ENCODE measurements around the gene ZMIZ1. TPM values are rescaled to one million over a fixed set of nuclear protein-coding genes. Genes with fewer than 3 reads are reported as not detected.

The ZMIZ1 gene
- total and polyA plus RNA-seq, 2 experiments from 2014 or later = 9.2 to 30.9 TPM

GRCh38 chr10:79048639-79049550, 19.9 kb upstream of the ZMIZ1 start:
- ATAC-seq (no peak), DNase-seq (ENCODE audit: low spot score) (no peak)
- Histone ChIP-seq H3K27ac (ENCODE audit: low read depth) (no peak overlapping the region), H4K20me1 (replicated peaks; ENCODE audit: insufficient read depth) (no peaks in the 10 kb centered on the region), H2AFZ (no peak overlapping the region), H3K9me2 (ENCODE audit: insufficient read depth) (no peaks in the 10 kb centered on the region), H3F3A (replicated peaks; ENCODE audit: low read depth) (no peaks in the 10 kb centered on the region), H3K4me1 (ENCODE audit: insufficient read depth) (peaks cover 16% of the 10 kb centered on the region), H3K36me3 (ENCODE audit: insufficient read depth) (no peaks in the 10 kb centered on the region), H3K4me3 (no peak overlapping the region), H3K27me3 (ENCODE audit: insufficient read depth) (no peaks in the 10 kb centered on the region), H3K79me2 (replicated peaks; ENCODE audit: insufficient read depth) (no peaks in the 10 kb centered on the region), H3K4me2 (no peak overlapping the region)
- no peak overlapping the region for H3K4me3 Mint-ChIP-seq
- peaks cover 15% of the 10 kb centered on the region for H3K27me3 Mint-ChIP-seq (ENCODE audit: insufficient read depth, low read depth, poor library complexity)
- no peaks in the 10 kb centered on the region for H3K9me3 Mint-ChIP-seq
- peaks cover 43% of the 10 kb centered on the region for H3K4me1 Mint-ChIP-seq
- no peaks in the 10 kb centered on the region for H3K36me3 Mint-ChIP-seq (ENCODE audit: low read depth)
- no peak for TF ChIP-seq POLR2AphosphoS5 (IDR thresholded peaks at IDR 0.05; ENCODE audit: low read depth)
- TF ChIP-seq, protein P1, sequence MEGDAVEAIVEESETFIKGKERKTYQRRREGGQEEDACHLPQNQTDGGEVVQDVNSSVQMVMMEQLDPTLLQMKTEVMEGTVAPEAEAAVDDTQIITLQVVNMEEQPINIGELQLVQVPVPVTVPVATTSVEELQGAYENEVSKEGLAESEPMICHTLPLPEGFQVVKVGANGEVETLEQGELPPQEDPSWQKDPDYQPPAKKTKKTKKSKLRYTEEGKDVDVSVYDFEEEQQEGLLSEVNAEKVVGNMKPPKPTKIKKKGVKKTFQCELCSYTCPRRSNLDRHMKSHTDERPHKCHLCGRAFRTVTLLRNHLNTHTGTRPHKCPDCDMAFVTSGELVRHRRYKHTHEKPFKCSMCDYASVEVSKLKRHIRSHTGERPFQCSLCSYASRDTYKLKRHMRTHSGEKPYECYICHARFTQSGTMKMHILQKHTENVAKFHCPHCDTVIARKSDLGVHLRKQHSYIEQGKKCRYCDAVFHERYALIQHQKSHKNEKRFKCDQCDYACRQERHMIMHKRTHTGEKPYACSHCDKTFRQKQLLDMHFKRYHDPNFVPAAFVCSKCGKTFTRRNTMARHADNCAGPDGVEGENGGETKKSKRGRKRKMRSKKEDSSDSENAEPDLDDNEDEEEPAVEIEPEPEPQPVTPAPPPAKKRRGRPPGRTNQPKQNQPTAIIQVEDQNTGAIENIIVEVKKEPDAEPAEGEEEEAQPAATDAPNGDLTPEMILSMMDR (conservative IDR thresholded peaks at IDR 0.05; ENCODE audit: low read depth in 2 of 2) = no peak
- no peak for TF ChIP-seq NANOG (IDR thresholded peaks at IDR 0.05; ENCODE audit: borderline replicate concordance)
- no peak for TF ChIP-seq ZNF114 (CRISPR knock-in tag; IDR thresholded peaks at IDR 0.05)
- TF ChIP-seq EZH2 (IDR thresholded peaks at IDR 0.05; ENCODE audit: low read depth, unreplicated experiment) = no peak
- no peak overlapping the region for H3K27ac Mint-ChIP-seq

GRCh38 chr10:79049931-79050895, 18.6 kb upstream of the ZMIZ1 start:
- no peak for DNase-seq (ENCODE audit: low spot score)
- H3K27ac Mint-ChIP-seq = no peak overlapping the region
- Histone ChIP-seq H4K20me1 (replicated peaks; ENCODE audit: insufficient read depth) (no peaks in the 10 kb centered on the region), H3K27ac (ENCODE audit: low read depth) (no peak overlapping the region), H3K4me1 (ENCODE audit: insufficient read depth) (peaks cover 16% of the 10 kb centered on the region), H3K4me3 (no peak overlapping the region), H3K27me3 (ENCODE audit: insufficient read depth) (no peaks in the 10 kb centered on the region), H3F3A (replicated peaks; ENCODE audit: low read depth) (no peaks in the 10 kb centered on the region), H3K4me2 (no peak overlapping the region), H2AFZ (no peak overlapping the region), H3K9me2 (ENCODE audit: insufficient read depth) (no peaks in the 10 kb centered on the region), H3K36me3 (ENCODE audit: insufficient read depth) (no peaks in the 10 kb centered on the region), H3K79me2 (replicated peaks; ENCODE audit: insufficient read depth) (no peaks in the 10 kb centered on the region)
- H3K9me3 Mint-ChIP-seq = no peaks in the 10 kb centered on the region
- no peak for TF ChIP-seq ZNF114 (CRISPR knock-in tag; IDR thresholded peaks at IDR 0.05)
- no peak for TF ChIP-seq EZH2phosphoT487 (IDR thresholded peaks at IDR 0.05; ENCODE audit: unreplicated experiment)
- TF ChIP-seq, protein P1 (conservative IDR thresholded peaks at IDR 0.05; ENCODE audit: low read depth in 2 of 2) = no peak
- TF ChIP-seq CREB1 (CRISPR knock-in tag; IDR thresholded peaks at IDR 0.05; ENCODE audit: low read depth) = no peak
- TF ChIP-seq, protein P2, sequence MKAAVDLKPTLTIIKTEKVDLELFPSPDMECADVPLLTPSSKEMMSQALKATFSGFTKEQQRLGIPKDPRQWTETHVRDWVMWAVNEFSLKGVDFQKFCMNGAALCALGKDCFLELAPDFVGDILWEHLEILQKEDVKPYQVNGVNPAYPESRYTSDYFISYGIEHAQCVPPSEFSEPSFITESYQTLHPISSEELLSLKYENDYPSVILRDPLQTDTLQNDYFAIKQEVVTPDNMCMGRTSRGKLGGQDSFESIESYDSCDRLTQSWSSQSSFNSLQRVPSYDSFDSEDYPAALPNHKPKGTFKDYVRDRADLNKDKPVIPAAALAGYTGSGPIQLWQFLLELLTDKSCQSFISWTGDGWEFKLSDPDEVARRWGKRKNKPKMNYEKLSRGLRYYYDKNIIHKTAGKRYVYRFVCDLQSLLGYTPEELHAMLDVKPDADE (IDR thresholded peaks at IDR 0.05) = no peak
- no peak for TF ChIP-seq STAT1 (IDR thresholded peaks at IDR 0.05; ENCODE audit: unreplicated experiment)
- no peak for TF ChIP-seq EZH2 (IDR thresholded peaks at IDR 0.05; ENCODE audit: low read depth, unreplicated experiment)
- TF ChIP-seq REST (IDR thresholded peaks at IDR 0.05; ENCODE audit: unreplicated experiment) = no peak
- no peak overlapping the region for H3K4me3 Mint-ChIP-seq
- H3K27me3 Mint-ChIP-seq (ENCODE audit: insufficient read depth, low read depth, poor library complexity) = peaks cover 14% of the 10 kb centered on the region
- no peaks in the 10 kb centered on the region for H3K36me3 Mint-ChIP-seq (ENCODE audit: low read depth)
- no peak for ATAC-seq
- H3K4me1 Mint-ChIP-seq = peaks cover 42% of the 10 kb centered on the region

Data from GM23338 (cell line).